GM23338 (cell line): ENCODE measurements around the gene FLOT1. TPM values are rescaled to one million over a fixed set of nuclear protein-coding genes. Genes with fewer than 3 reads are reported as not detected.

Experiments
- ATAC-seq: fragments of 200-7000 bp; cut with Tn5 transposase; 3 replicates; pipeline ENCODE4 v1.9.1; 2020
- DNase-seq: peaks from one replicate; pipeline ENCODE4 v3.0.0-alpha.2; 2015; ENCODE audit warnings: low spot score
- H2AFZ ChIP-seq: fragments of 200-600 bp; sonication (generic); 2 replicates; pipeline ENCODE4 v1.8.0; 2016; ENCODE audit warnings: antibody characterized with exemption, mild to moderate bottlenecking, moderate library complexity
- H3F3A ChIP-seq: fragments of 200-600 bp; sonication (generic); replicated peaks from 2 replicates; pipeline ENCODE4 v1.8.0; 2017; ENCODE audit warnings: antibody characterized with exemption, mixed run types, low read depth
- H3K27ac ChIP-seq: fragments of 200-600 bp; sonication (generic); 2 replicates; pipeline ENCODE4 v1.6.1; 2016; ENCODE audit warnings: low read depth
- H3K27me3 ChIP-seq: fragments of 200-600 bp; sonication (generic); 2 replicates; pipeline ENCODE4 v1.8.0; 2016; ENCODE audit warnings: mild to moderate bottlenecking, mixed run types, moderate library complexity; ENCODE audit not compliant: insufficient read depth
- H3K36me3 ChIP-seq: fragments of 200-600 bp; sonication (generic); 2 replicates; pipeline ENCODE4 v1.8.0; 2016; ENCODE audit warnings: mild to moderate bottlenecking; ENCODE audit not compliant: insufficient read depth
- H3K4me1 ChIP-seq: fragments of 200-600 bp; sonication (generic); 2 replicates; pipeline ENCODE4 v1.8.0; 2016; ENCODE audit warnings: mild to moderate bottlenecking, moderate library complexity; ENCODE audit not compliant: insufficient read depth
- H3K4me2 ChIP-seq: fragments of 200-600 bp; sonication (generic); 2 replicates; pipeline ENCODE4 v1.7.1; 2017; ENCODE audit warnings: mixed run types
- H3K4me3 ChIP-seq: fragments of 200-600 bp; sonication (generic); 2 replicates; pipeline ENCODE4 v1.6.1; 2016; ENCODE audit warnings: mixed run types
- H3K79me2 ChIP-seq: fragments of 200-600 bp; sonication (generic); replicated peaks from 2 replicates; pipeline ENCODE4 v1.8.0; 2017; ENCODE audit warnings: mild to moderate bottlenecking; ENCODE audit not compliant: insufficient read depth
- H3K9me2 ChIP-seq: fragments of 200-600 bp; sonication (generic); 2 replicates; pipeline ENCODE4 v1.8.0; 2017; ENCODE audit not compliant: insufficient read depth
- H4K20me1 ChIP-seq: fragments of 200-600 bp; sonication (generic); replicated peaks from 2 replicates; pipeline ENCODE4 v1.8.0; 2017; ENCODE audit warnings: mild to moderate bottlenecking; ENCODE audit not compliant: insufficient read depth
- H3K27ac Mint-ChIP-seq: 2 replicates; pipeline ENCODE4 v1.8.0; 2020; ENCODE audit warnings: inconsistent platforms, mild to moderate bottlenecking, moderate library complexity, mixed read lengths
- H3K27me3 Mint-ChIP-seq: 3 replicates; pipeline ENCODE4 v1.8.0; 2022; ENCODE audit warnings: low read depth, mild to moderate bottlenecking, moderate library complexity, mixed read lengths, inconsistent platforms; ENCODE audit not compliant: insufficient read depth, poor library complexity
- H3K36me3 Mint-ChIP-seq: 3 replicates; pipeline ENCODE4 v1.8.0; 2021; ENCODE audit warnings: low read depth, mild to moderate bottlenecking, inconsistent platforms, moderate library complexity, mixed read lengths
- H3K4me1 Mint-ChIP-seq: 3 replicates; pipeline ENCODE4 v1.8.0; 2020; ENCODE audit warnings: mild to moderate bottlenecking, inconsistent platforms, mixed read lengths
- H3K4me3 Mint-ChIP-seq: 3 replicates; pipeline ENCODE4 v1.8.0; 2021; ENCODE audit warnings: moderate library complexity, mild to moderate bottlenecking, inconsistent platforms, mixed read lengths
- H3K9me3 Mint-ChIP-seq: 3 replicates; pipeline ENCODE4 v1.8.0; 2020; ENCODE audit warnings: moderate library complexity, mild to moderate bottlenecking, inconsistent platforms, mixed read lengths
- CTCF ChIP-seq, 2 experiments: fragments of 200-600 bp in 1 of 2; sonication (generic) in 1 of 2; conservative IDR thresholded peaks; 2 replicates each; pipeline versions ENCODE4 v1.5.1 to v1.6.1; 2016 to 2017; ENCODE audit warnings: antibody characterized with exemption in 2 of 2, low read depth in 2 of 2, mild to moderate bottlenecking in 2 of 2, moderate library complexity in 1 of 2
- ETS1 ChIP-seq: IDR thresholded peaks from 2 replicates; pipeline ENCODE4 v1.6.1; 2016; ENCODE audit warnings: antibody characterized with exemption
- EZH2phosphoT487 ChIP-seq: fragments of 200-600 bp; sonication (generic); IDR thresholded peaks from one replicate; pipeline ENCODE4 v1.8.1; 2018; ENCODE audit warnings: antibody characterized with exemption; ENCODE audit not compliant: unreplicated experiment
- JUNB ChIP-seq: IDR thresholded peaks from one replicate; pipeline ENCODE4 v1.6.1; 2016; ENCODE audit warnings: antibody characterized with exemption; ENCODE audit not compliant: unreplicated experiment
- REST ChIP-seq: IDR thresholded peaks from one replicate; pipeline ENCODE4 v1.6.1; 2018; ENCODE audit warnings: antibody characterized with exemption; ENCODE audit not compliant: unreplicated experiment
- STAT1 ChIP-seq: IDR thresholded peaks from one replicate; pipeline ENCODE4 v1.6.1; 2016; ENCODE audit warnings: antibody characterized with exemption; ENCODE audit not compliant: unreplicated experiment
- ZNF114 ChIP-seq: fragments of 250-450 bp; sonication (Bioruptor Pico); IDR thresholded peaks from 2 replicates; pipeline ENCODE4 v1.5.0; 2020; ENCODE audit warnings: mild to moderate bottlenecking, moderate library complexity
- ZNF462 ChIP-seq: fragments of 250-450 bp; sonication (Bioruptor Pico); IDR thresholded peaks from 2 replicates; pipeline ENCODE4 v1.5.0; 2020; ENCODE audit warnings: mild to moderate bottlenecking, moderate library complexity
- polyA plus RNA-seq: library from polyadenylated mRNA; unstranded; fragments of >200 nt; fragmentation: Nextera tagmentation; extraction: Ambion mirVana; gene quantifications from 2 replicates; pipeline ENCODE4 v1.2.1, GENCODE V29; 2016
- total RNA-seq: library from RNA; depleted of rRNA; stranded (reverse); fragments of >200 nt; shearing (Covaris generic); gene quantifications from 2 replicates; pipeline ENCODE4 v1.2.3, GENCODE V29; 2014

The FLOT1 gene
- total and polyA plus RNA-seq, 2 experiments from 2014 or later = 72.2 to 94.5 TPM

GRCh38 chr6:30749554-30750378 lies 7.3 kb upstream of the FLOT1 start (continued):
- TF ChIP-seq REST = no peak
- TF ChIP-seq STAT1 = no peak
- TF ChIP-seq ETS1 = no peak

- peak overlapping the region; percentile 43; the same call in 1 of the 2 replicates for H2AFZ ChIP-seq
- DNase-seq = no peak
- Mint-ChIP-seq H3K4me3 (no peak overlapping the region), H3K9me3 (no peaks in the 10 kb centered on the region; the same call in 2 of the 3 replicates), H3K27me3 (peaks cover 18% of the 10 kb centered on the region), H3K36me3 (no peaks in the 10 kb centered on the region), H3K27ac (no peak overlapping the region), H3K4me1 (peaks cover 18% of the 10 kb centered on the region)
- no peaks in the 10 kb centered on the region for H3K36me3 ChIP-seq
- H3F3A ChIP-seq = 0 out of 2 replicates have a peak, but pooled peaks cover 3% of the 10 kb centered on the region
- no peaks in the 10 kb centered on the region for H3K27me3 ChIP-seq
- H3K9me2 ChIP-seq = no peaks in the 10 kb centered on the region
- no peak overlapping the region for H3K4me3 ChIP-seq
- ATAC-seq = no peak
- no peak overlapping the region for H3K4me2 ChIP-seq
- no peaks in the 10 kb centered on the region for H3K79me2 ChIP-seq
- no peak overlapping the region for H3K27ac ChIP-seq
- H4K20me1 ChIP-seq = no peaks in the 10 kb centered on the region
- peaks cover 9% of the 10 kb centered on the region; the same call in 1 of the 2 replicates for H3K4me1 ChIP-seq
- TF ChIP-seq STAT1 = no peak
- TF ChIP-seq CTCF (conservative IDR thresholded peaks at IDR 0.05; ENCODE audit: low read depth in 2 of 2) = no peak
- no peak for TF ChIP-seq ZNF462 (CRISPR knock-in tag)
- no peak for TF ChIP-seq JUNB
- no peak for TF ChIP-seq ETS1
- TF ChIP-seq ZNF114 (CRISPR knock-in tag) = no peak
- no peak for TF ChIP-seq EZH2phosphoT487
These were observed 6.5 kb upstream of the FLOT1 start for GRCh38 chr6:30748851-30749540.
